HCEC 1CT (cell line): Measurements from ENCODE around the gene TFIP11.

Experiments used
- DNase-seq: peaks from one replicate; pipeline ENCODE4 v3.0.0-alpha.2; 2017

The TFIP11 gene

DNA sequence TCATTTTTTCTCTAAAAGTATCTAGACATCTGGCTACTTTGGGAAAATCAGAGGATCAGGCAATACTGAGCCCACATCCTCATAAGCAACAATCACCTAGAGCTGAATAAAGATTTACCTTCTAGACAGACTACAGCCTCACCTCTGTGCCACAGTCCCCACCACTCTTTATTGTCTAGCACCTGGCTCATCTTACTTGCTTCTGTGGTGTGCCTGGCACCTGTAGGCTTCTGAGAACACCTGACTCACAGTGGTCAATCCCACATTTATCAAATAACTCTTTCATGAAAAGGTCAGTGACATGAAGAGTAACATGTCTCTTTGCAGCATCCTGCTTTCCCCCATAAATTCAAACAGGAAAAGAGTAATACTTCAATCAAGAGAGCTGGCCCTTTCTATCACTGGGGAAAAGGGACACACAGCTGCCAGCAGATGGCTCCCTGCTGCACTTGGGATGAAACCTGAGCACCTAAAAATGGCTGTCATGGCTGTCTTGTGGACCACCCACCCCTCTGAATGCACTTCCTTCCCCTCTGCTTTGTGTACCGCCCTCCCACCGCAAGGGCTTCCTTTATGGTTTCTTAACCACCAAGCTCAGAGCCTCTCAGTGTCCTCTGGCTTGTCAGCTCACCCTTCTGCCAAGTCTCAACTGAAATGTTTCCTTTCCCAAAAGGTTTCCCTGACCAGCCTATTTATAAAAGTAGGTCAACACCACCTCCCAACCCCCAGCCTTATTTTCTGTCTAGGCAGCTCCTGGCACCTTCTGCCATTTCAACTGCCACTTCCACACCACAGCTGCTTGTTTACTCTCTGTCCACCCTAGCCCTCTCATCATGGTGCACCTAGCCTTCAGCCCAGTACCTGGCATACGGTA, 9.3 kb downstream of the TFIP11 start:
- peak; percentile 20 for DNase-seq

DNA sequence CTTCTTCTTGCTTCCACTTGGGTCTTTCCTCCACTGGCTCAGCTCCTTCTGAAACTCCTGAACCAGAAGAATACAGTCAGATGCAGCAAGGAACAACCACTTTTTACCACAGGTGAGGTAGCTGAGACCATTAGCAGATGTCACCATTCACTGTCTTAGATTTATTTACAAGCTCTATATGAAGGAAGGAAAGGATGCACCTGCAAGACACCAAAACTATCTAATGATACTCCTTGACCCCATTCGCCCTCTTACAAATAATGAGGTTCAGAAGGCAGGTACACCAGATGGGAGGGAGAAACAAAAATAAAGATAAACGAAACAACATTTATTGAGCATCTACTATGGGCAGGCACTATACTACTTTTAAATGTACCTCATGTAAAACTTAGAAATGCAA, 10.3 kb downstream of the TFIP11 start:
- DNase-seq = no peak

DNA sequence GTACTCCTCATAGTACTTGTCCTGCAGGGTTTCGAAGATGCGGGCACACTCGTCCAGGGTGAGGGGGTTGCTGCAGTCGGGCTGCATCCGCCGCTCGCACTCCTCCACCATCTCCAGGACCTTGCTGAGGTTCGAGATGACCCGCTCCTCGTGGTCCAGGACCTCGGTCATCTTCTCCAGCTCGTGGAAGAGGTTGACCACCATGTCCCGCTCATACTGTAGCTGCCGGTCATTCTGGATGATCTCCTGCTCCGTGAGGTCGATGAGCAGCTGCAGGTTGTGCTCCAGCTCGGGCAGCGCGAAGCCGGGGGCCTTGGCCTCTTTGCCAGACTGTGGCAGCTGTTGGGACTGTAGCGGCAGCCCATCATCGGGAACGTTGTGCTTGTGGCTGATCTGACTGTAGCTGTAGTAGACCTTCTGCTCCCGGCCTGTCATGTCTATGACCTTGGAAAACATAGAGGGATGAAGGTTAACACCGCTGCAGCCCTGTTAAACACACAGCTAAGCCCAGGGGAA, 13.0 kb downstream of the TFIP11 start:
- no peak for DNase-seq

DNA sequence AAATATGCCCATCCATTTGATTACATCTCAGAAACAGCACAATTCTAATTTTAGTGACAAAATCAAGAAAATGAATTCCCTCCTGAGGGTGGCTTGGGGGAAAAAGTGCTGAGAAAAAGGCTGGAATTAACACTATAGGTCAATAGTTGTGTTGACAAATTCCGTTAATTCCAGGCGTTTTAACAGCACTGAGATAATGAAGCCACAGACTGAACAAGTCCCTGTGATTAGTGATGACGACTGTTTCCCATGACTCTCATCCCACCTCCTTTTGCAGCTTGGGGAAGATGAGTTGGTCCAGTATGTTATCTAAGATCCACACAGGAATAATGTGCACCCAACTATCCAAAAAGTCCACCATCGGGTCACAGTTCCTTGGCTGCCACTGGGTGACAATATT, 15.8 kb downstream of the TFIP11 start:
- DNase-seq = no peak

DNA sequence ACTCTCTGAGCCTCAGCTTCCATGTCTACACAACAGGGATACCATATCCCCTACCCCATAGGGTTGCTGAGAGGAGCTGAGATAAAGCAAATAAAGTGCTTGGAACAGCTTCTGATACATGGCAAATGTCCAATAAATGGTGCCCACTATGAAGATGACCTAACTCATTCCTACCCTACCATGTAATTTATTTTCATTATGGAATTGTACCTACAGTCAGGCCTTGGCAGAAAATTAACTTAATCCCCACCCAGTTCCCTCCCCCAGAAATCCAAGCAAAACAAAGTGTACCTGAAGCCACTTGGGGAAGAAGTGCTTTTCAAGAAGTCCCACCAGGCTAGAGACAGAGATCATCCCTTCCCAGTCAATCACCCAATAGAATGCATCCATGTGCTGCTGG, 17.8 kb downstream of the TFIP11 start:
- DNase-seq = no peak

DNA sequence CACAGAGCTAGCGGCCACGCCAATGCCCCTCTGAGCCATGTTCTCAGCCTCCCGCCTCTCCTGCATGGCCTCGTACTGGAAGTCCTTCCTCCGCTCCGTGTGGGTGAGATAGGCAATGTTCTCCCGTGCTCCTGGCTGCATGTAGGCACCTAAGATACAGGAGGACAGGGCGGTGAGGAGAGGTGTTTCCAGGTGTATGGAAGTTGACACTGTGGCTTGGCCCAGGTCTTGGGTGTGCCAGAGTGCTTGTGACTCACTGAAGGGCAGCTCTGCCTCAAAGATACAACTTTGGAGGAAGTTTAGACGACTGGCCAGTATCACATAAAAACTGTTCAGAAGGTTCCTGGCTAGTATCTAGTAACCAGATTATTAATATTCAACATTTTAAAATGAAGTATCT, 20.1 kb downstream of the TFIP11 start:
- no peak for DNase-seq

DNA sequence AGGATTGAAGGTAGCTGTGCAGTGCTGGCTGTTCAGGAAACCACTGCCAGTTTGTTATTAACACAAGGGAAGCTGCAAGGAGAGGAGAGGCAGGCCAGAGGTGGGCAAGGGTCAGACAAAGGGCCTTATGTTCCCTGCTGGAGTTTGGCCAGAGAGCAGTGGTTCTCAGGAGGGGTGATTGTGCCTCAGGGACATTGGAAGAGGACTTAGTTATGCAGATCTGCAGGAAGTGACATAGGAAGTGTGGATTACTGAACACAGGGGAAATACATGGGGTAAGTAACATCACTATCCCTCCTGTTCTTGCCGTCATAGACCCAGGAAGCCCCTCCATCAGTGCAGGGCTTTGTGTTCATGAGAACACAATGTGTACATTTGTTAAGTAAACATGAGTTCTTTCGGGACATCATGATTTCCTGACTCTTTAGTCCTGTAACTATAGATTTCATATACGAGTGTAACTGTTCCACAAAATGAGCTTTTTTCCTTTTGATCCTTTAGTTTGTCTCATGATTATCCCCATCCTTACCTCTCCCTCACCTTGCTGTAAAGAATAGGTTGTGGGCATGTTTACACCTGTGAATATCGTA, 22.7 kb downstream of the TFIP11 start:
- DNase-seq = no peak

DNA sequence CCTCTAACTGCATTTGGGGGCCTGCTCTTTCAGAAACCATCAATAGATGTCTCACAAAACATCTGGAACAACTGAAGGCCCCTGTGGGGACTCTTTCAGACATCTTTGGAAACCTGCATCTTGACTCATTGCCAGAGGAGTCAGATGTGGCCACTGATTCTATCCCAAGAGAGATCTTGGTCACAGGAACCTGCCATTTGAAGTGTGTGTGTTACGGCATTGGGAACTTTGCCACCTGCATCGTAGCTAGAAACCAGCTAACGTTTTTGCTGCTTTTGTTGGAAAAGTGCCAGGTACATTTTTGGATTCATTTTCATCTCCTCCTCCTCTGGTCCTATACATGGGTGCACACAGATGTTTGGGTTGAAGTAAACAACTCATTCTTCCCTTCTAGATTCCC, 24.3 kb downstream of the TFIP11 start:
- no peak for DNase-seq

DNA sequence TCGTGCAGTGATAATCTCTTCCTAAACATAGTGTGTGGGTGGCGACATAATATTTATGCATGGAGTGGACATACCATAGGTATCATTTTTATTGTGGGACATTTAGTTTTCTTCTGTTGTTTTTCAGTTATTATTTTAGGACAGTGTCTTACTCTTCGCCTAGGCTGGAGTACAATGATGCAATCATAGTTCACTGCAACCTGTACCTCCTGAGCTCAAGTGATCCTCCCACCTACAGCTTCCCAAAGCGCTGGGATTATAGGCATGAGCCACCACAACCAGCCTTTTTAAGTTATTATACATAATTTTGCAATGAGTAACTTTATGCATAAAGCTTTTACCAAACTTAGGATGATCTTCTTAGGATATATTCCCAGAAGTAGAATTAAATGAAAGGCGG, 25.9 kb downstream of the TFIP11 start:
- no peak for DNase-seq

DNA sequence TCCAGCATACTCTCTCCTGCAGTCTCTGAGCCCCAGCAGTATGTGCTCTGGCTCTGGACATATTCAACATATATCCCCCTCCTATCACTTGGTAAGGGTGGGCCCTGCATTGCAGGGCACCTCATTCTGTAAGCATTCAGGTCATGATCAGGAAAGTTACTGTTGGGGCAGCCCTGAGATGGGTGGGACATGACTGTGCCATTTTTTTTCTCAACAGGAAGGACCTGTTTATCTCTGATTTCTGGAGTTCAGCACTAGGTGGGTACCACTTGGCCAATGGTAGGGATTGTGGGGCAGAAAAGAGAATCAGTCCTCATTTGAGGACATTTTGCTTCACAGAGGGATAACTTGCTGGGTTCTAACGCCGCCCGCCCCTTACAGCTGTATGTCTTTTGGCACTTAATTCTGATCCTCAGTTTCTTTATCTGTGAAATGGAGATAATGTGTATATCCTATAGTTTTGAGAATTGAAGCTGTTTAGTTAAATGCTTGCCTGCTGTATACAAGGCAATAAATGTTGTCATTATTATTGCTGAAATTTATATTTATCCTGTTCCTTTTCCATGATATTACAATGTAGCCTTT, 26.4 kb downstream of the TFIP11 start:
- DNase-seq = no peak

DNA sequence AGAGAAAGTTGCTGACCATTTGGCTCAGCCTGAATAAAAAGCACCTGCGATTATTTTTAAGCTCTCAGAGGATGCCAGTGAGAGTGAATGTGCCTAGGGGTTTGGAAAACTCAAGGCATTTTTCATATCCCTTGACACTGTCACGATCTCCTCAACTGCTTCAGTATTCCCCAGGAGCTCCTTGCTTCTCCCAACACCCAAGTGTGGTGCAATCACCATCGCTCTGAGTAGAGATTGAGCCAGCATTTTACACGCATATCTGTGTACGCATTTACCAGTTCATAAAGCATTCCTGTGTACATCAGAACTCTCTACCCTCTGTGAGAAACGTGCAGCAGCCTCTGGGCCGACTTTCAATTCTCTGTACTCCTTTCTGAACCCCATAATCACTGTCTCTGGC, 27.3 kb downstream of the TFIP11 start:
- no peak for DNase-seq

DNA sequence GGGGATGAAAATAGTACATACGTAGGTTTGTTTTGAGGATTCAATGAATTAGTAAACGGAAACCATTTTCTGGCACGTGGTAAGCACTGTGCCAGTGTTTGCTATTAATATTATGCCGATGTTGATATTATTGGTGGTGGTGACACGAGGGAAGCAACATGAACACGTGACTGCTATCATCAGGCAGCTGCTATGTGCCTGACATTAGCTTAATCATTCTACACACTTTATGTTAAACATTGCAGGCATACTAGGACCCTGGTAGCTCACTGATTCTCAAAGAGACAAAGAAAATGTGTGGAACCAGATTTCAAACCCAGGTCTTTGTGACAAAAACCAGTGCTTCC, 27.9 kb downstream of the TFIP11 start:
- DNase-seq = no peak

DNA sequence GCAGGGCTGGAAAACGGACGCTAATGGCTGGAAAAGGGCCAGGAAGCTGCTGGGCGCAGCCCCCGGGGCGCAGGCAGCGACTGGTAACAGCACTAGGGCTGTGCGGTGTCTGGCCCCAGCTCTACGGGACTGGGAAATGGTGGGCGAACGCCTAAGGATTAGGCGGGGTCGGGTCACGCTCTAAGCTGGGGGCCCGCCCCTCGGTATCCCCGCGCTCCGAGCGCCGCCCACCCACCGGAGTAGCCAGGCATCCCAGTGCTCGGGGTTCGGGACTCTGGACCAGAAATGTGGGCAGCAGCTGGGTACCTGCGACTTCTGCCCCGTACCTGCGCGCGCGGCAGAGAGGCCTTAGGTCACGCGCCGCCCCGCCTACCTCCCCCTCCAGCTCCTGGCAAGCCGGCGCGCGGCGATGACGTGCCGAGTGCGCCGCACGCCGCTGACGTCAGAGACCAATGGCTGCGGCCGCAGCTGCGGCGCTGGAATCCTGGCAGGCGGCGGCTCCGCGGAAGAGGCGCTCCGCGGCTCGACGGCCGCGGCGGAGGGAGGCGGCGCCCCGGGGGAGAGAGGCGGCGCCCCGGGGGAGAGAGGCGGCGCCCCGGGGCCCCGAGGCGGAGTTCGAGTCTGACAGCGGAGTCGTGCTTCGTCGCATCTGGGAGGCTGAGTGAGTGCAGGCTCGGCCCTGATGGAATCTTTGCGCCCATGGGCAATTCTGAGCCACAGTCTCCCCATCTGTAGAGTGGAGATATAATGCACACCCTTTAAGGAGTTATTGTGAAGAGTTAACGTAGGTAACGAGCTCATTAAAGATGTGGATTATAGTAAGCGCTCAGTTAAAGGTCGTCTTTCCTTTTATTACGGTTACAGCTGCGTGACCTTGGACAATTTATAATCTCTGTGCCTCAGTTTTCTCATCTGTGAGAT, 28.6 kb downstream of the TFIP11 start, which contains the start of the genes HPS4 and SRRD:
TSS of gene HPS4 (minus strand) at position 345 of the 921 bp plus-strand sequence. CDS start 2,021 bp downstream, outside the sequence.
TSS of gene SRRD (plus strand) at position 439 of the 921 bp plus-strand sequence. CDS start at position 453, 14 bp downstream.
- DNase-seq = peak; percentile 86

DNA sequence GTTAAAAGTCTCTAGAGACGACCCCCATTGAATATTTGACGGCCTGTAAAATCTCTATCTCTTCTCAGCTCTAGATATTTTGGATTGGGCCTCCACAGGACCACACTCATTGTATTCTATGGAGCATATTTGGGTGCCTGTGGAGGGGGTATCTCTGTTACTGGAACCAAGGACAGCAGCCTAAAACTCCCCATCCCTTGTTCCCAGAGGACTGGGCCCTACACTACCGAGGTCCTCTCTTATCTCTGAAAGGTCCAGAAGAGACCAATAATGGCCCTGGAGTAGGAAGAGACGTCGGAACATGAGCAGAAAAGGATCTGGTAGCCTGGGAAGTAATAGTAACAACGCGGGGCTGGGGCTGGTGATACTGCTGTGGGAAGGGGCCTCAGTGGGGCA, 29.2 kb downstream of the TFIP11 start:
- no peak for DNase-seq

DNA sequence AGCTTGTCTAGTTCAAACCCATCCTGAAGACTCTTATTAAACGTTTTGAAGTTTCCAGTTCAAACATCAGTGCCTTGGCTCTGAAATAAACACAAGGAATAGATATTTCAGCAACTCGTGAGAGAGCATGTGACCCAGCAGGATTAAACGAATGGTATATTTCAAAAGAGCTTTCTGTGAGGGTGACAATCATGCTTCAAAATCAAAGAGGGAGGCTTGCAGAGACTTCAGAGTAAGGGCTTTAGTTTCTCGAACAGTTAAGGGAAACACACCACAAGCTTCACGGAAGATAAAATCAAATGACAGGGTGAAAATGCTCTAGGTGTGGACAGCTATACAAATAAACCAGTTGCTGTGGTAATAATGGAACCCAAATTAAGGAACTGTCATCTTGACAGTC, 30.1 kb downstream of the TFIP11 start:
- DNase-seq = no peak

DNA sequence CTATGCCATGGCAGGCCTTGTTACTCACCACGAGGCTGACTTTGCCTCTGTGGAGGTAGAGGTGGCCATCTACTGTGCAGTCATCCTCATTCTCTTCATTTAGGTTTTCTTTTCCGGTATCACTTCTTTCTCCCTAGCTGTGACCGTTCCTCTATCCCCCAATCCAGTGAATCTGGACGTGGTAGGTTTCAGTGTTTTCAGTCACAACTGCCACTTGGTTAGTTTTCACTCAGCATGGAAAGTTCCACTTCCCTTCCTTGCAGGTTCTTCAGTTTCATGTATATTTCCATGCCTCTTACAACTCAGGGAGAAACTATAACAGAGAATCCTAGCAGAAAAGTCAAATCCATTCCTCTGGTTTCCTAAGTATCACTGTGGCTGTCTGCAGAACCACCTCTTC, 30.6 kb downstream of the TFIP11 start:
- DNase-seq = no peak

DNA sequence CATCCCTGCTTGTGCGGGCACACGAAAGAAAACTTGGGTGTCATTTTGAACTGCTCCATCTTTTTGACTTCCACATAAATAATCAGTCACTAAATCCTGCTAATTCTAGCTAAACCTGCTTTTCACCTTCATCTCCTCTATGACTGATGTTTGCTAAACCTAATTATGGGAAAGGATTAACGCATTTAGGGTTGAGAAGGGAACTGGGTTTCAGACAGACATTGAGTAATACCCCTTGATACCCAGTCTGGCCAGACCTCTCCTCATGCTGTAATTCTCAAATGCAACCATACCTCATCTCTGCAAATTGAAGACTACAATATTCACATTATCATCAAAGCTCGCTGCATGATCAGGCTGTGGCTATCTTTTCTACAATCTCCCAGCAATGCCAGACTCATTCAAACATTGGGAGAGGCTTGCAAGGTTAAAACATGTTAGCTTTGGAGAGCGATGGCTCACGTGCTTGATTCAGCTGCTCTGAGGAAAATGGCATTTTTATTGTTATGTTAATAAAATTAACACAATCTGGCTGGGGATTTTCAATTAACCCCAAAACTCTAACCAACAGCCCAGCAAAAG, 31.1 kb downstream of the TFIP11 start:
- no peak for DNase-seq

DNA sequence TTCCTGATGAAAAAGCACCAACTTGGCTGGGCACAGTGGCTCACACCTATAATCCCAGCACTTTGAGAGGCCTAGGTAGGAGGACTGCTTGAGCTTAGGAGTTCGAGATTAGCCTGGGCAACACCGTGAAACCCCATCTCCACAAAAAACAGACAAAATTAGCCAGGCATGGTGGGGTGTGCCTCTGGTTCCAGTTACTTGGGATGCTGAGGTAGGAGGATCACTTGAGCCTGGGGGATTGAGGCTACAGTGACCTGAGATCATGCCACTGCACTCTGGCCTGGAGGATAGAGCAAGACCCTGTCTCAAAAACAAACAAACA, 31.7 kb downstream of the TFIP11 start:
- DNase-seq = no peak

DNA sequence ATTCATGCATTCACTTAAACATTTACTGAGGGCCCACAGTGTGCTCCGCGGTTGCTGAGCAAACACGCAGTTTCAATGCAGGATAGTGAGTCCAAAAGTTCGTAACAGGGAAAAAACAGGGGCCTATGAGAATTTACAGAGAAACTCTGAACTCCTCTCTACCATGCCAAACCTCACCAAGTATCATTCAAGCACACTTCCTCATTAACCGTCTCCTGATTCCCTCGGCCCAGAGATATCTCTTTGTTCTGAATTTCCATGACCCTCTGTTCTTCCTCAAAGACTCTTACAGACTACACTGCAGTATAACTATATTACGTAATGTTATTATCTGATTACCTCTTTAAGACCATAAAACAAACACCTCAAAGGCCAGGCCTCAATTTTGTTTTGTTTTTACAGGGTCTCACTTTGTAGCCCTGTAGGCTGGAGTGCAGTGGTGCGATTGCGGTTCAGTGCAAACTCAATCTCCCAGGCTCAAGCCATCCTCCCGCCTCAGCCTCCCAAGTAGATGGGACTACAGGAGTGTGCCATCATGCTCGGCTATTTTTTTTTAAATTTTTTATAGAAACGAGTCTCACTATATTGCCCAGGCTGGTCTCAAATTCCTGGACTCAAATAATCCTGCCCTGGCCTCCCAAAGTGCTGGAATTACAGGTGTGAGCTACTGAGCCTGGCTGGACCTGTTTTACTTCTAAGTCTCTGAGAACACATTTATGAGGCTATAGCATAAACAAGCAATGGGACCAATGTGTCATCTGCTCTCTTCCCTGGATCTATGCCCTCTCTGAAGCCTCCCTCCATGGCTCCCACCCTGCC, 32.3 kb downstream of the TFIP11 start:
- no peak for DNase-seq

DNA sequence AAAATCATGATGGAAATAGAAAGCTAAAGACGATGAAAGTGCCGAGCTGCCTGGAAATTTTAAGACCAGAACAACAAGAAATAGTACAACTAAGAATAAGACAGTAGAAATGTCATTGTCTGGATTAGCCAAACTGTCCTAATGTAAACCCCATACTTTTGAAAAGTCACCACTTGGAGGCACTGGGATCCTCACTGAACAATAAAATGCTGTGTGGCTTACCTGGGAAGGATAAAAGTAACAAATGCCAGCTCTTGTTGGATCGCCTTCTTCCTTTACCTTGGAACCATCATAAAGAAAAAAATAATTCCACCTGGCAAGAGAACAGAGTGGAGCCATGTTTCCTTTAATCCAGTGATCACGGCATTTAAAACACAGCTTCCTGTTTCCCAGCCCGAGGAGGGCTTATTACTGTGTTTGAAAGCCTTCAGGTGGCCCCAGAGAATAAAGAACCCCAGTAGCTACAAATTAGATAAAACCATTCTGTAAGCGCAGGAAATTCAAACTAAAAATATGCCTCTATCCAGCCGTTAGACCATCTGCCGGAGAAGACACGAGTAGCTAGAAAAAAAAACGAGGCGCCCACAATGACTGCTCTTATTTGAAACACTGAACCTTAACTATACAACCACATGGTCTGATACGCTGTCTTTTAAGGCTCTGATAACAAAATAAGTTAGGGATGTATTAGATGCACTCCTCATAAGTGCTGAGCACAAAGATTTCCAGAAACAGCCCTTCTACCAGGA, 33.1 kb downstream of the TFIP11 start:
- no peak for DNase-seq

DNA sequence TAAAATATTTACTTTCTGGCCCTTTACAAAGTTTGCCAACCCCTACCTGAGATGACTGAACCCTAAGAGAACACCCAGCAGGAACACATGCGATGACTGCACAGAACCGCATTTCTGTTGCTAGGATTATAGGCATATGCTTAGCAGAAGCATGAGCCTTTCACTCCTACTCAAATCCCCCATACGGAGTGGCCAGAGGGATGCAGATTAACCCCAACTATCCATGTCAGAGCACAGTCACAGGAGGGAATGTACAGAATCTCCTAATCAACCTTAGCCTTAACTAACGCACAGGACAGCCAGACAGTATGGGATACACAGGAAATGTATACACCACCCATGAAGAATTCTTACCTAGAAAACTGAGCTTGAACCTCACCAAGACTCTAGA, 34.9 kb downstream of the TFIP11 start:
- DNase-seq = no peak
